OCI-LY3 (cell line): ENCODE measurements around the gene MAT1A.
"Not testable (repeated sequence)": the region's sequence is repeated elsewhere in the genome, so short reads cannot be mapped to it uniquely, and the experiment has no call there.

Experiments used
- H2AFZ ChIP-seq: fragments of 200-600, 300-600 bp; shearing (Covaris generic); 2 replicates; pipeline ENCODE4 v1.6.0; 2014; ENCODE audit warnings: antibody characterized with exemption, low read depth, low read length
- H3K27ac ChIP-seq: fragments of 200-600, 300-600 bp; sonication (generic); 2 replicates; pipeline ENCODE4 v1.5.1; 2014; ENCODE audit warnings: mild to moderate bottlenecking, low read length, moderate library complexity, mixed read lengths
- H3K27me3 ChIP-seq: fragments of 200-600, 300-600 bp; sonication (generic); 2 replicates; pipeline ENCODE4 v1.6.1; 2014; ENCODE audit warnings: low read depth, low read length, mixed read lengths
- H3K36me3 ChIP-seq: fragments of 200-600, 300-600 bp; sonication (generic); replicated peaks from 2 replicates; pipeline ENCODE3; 2014; ENCODE audit warnings: low read depth, low read length, mixed read lengths
- H3K4me1 ChIP-seq: fragments of 300-600, 200-600 bp; sonication (generic); 2 replicates; pipeline ENCODE4 v1.6.1; 2014; ENCODE audit warnings: low read length, mixed read lengths
- H3K4me2 ChIP-seq: fragments of 200-600, 300-600 bp; sonication (generic); 2 replicates; pipeline ENCODE4 v1.6.1; 2014; ENCODE audit warnings: low read length, mixed read lengths
- H3K4me3 ChIP-seq: fragments of 300-600, 200-600 bp; sonication (generic); 2 replicates; pipeline ENCODE4 v1.5.1; 2014; ENCODE audit warnings: antibody characterized with exemption, mild to moderate bottlenecking, low read length, moderate library complexity
- H3K79me2 ChIP-seq: fragments of 300-600, 200-600 bp; shearing (Covaris generic); 2 replicates; pipeline ENCODE4 v1.6.1; 2014; ENCODE audit warnings: mild to moderate bottlenecking, low read length, mixed read lengths
- H3K9ac ChIP-seq: fragments of 300-600, 200-600 bp; shearing (Covaris generic); 2 replicates; pipeline ENCODE4 v1.6.0; 2014; ENCODE audit warnings: mild to moderate bottlenecking, low read length, moderate library complexity
- H3K9me3 ChIP-seq: fragments of 200-600, 300-600 bp; shearing (Covaris generic); 2 replicates; pipeline ENCODE4 v1.6.1; 2014; ENCODE audit warnings: low read length, mixed read lengths; ENCODE audit not compliant: insufficient read depth
- H4K20me1 ChIP-seq: fragments of 200-600, 300-600 bp; sonication (generic); 2 replicates; pipeline ENCODE4 v1.6.1; 2016; ENCODE audit warnings: low read length, mixed read lengths; ENCODE audit not compliant: insufficient read depth
- EZH2phosphoT487 ChIP-seq: fragments of 200-600 bp; shearing (Covaris generic); IDR thresholded peaks from 2 replicates; pipeline ENCODE4 v1.6.1; 2018; ENCODE audit warnings: antibody characterized with exemption, mixed run types, low read depth
- TF ChIP-seq, protein P1 (sequence below): fragments of 200-600, 300-600 bp; sonication (generic); IDR thresholded peaks from 2 replicates; pipeline ENCODE4 v1.5.1; 2014; ENCODE audit warnings: antibody characterized with exemption, low read length, low read depth

MAT1A gene

DNA sequence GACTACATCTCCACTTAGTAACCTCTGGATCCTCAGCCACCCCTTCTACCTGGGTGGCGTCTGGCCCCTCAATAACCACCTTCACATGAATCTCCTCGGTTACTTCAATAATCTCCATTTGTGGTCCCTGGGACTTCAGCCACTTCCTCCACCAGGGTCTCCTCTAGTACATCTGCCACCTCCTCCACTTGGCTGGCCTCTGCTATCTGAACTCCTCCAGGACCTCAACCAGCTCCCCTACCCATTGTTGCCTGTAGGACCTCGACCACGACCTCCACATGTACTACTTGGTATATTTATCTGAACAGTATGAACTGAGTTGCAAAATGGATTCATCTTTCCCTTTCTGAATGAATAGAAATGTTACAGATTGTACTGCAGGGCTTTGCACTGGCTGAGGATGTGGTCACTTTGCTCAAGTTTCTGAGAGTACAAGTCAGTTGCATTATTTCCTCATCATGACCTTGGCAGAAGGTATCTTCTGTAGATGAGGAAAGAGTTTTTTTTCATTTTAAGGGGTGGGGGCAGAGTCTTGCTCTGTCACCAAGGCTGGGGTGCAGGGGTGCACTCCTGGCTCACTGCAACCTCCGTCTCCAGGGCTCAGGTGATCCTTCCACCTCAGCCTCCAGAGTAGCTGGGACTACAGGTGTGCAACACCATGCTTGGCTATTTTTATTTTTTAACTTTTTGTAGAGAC, 36.0 kb downstream of the MAT1A start:
- no peaks in the 10 kb centered on the region for H3K79me2 ChIP-seq
- no peaks in the 10 kb centered on the region for H3K36me3 ChIP-seq
- H3K27me3 ChIP-seq: no peaks in the 10 kb centered on the region
- H3K4me2 ChIP-seq: no peak overlapping the region
- no peaks in the 10 kb centered on the region for H3K9me3 ChIP-seq
- no peak overlapping the region for H3K4me3 ChIP-seq
- no peaks in the 10 kb centered on the region for H3K4me1 ChIP-seq
- no peak for TF ChIP-seq EZH2phosphoT487
- TF ChIP-seq, protein P1, sequence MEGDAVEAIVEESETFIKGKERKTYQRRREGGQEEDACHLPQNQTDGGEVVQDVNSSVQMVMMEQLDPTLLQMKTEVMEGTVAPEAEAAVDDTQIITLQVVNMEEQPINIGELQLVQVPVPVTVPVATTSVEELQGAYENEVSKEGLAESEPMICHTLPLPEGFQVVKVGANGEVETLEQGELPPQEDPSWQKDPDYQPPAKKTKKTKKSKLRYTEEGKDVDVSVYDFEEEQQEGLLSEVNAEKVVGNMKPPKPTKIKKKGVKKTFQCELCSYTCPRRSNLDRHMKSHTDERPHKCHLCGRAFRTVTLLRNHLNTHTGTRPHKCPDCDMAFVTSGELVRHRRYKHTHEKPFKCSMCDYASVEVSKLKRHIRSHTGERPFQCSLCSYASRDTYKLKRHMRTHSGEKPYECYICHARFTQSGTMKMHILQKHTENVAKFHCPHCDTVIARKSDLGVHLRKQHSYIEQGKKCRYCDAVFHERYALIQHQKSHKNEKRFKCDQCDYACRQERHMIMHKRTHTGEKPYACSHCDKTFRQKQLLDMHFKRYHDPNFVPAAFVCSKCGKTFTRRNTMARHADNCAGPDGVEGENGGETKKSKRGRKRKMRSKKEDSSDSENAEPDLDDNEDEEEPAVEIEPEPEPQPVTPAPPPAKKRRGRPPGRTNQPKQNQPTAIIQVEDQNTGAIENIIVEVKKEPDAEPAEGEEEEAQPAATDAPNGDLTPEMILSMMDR: no peak
- H4K20me1 ChIP-seq: no peaks in the 10 kb centered on the region
- H3K9ac ChIP-seq: no peak overlapping the region
- H2AFZ ChIP-seq: no peak overlapping the region
- no peak overlapping the region for H3K27ac ChIP-seq

DNA sequence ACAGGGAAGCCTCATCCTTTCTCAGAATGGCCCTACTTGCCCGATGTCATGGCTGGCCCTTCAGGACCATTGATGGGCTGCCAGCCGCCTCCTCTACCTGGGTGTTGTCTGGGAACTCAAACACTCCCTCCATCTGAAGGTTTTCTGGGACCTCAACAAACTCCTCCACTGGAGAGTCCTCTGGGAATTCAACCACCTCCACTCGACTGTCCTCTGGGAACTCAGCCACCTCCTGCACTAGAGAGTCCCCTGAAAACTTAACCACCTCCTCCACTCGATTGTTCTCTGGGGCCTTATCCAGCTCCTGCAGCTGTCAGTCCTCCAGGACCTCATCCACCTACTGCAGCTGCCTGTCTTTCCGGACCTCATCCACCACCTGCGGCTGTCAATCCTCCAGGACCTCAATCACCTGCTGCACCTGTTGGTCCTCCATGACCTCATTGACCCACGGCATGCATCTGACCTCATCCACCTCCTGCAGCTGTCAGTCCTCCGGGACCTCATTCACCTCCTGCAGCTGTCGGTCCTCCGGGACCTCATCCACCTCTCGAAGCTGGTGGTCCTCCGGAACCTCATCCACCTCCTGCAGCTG, 37.1 kb downstream of the MAT1A start:
- H3K36me3 ChIP-seq: no peaks in the 10 kb centered on the region
- H3K4me3 ChIP-seq: no peak overlapping the region
- H2AFZ ChIP-seq: no peak overlapping the region
- H3K27me3 ChIP-seq: no peaks in the 10 kb centered on the region
- H4K20me1 ChIP-seq: no peaks in the 10 kb centered on the region
- H3K79me2 ChIP-seq: no peaks in the 10 kb centered on the region
- no peak overlapping the region for H3K4me2 ChIP-seq
- no peak for TF ChIP-seq EZH2phosphoT487
- TF ChIP-seq, protein P1: no peak
- H3K9ac ChIP-seq: no peak overlapping the region
- no peaks in the 10 kb centered on the region for H3K9me3 ChIP-seq
- no peaks in the 10 kb centered on the region for H3K4me1 ChIP-seq
- no peak overlapping the region for H3K27ac ChIP-seq

DNA sequence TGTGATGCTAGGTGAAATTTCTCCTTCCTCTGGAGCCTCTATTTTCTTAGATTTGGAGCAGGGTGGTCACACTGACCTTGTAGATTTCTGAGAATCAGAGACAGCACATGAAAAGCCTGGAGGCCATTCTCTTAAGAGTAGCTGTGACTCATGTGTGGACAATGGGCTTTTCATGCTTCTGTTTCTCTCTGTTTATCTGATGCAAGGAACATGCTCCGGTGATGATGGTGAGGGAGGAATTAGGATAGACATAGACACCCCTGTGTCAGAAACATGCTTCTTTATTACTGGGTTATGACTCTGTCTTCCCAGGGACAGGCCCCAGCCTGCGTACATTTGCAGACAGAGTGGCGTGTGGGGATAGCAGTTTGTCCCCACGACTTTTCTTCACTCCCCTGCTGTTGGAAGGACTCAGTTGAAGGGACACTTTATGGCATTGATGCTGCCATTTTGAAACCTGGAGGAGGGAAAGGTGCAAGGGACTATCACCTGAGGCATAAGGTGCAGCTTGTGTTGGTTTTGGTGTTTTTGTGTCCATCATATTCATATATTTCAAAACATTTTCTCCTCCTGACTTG, 37.7 kb downstream of the MAT1A start:
- H3K9me3 ChIP-seq, H3K27me3 ChIP-seq, H4K20me1 ChIP-seq, H3K4me2 ChIP-seq, H3K27ac ChIP-seq, H3K4me3 ChIP-seq, H2AFZ ChIP-seq, H3K36me3 ChIP-seq, H3K4me1 ChIP-seq, H3K79me2 ChIP-seq, H3K9ac ChIP-seq: not testable (repeated sequence)

DNA sequence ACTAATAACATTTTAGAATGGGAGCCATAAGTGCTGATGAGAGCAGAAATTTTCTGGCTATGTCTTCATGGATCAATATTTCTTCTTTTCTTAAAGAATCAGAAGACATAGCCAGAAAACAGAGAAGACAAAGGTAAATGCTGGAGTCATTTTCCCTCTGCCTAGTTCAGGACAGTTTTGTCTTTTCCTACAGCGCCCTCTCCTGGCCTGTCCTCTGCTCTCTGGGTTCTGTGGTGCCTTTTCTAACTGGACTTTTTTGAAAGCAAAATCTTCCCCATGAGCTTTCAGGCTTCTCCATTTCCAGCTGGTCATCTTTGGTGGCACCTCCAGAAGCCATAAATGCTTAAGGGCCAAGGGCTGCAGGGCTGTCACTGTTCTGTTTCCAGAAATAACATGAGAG, 39.1 kb downstream of the MAT1A start:
- H3K4me1 ChIP-seq, H3K4me3 ChIP-seq, H2AFZ ChIP-seq, H3K4me2 ChIP-seq, H4K20me1 ChIP-seq, H3K27ac ChIP-seq, H3K9ac ChIP-seq, H3K79me2 ChIP-seq, H3K36me3 ChIP-seq, H3K9me3 ChIP-seq, H3K27me3 ChIP-seq: not testable (repeated sequence)

DNA sequence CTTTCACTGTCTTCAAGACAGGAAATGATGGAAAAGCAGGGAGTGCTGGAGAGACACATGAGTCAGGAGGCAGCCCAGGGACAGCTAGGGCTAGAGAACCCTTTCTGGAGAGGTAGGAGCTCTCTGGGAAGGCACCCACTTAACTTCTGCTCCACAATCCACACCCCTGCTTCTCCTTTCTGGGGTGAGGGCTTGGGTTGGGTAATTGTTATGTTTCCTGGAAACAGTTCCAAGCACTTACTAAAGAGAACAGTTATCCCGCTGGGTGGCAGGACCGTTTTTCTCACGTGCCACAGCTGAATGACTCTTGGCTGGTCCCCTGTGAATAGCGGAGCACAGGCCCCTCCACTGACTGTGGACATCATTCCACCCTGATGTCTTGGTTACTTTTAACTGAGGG, 39.6 kb downstream of the MAT1A start:
- not testable (repeated sequence) for H3K4me2 ChIP-seq, H3K27me3 ChIP-seq, H4K20me1 ChIP-seq

DNA sequence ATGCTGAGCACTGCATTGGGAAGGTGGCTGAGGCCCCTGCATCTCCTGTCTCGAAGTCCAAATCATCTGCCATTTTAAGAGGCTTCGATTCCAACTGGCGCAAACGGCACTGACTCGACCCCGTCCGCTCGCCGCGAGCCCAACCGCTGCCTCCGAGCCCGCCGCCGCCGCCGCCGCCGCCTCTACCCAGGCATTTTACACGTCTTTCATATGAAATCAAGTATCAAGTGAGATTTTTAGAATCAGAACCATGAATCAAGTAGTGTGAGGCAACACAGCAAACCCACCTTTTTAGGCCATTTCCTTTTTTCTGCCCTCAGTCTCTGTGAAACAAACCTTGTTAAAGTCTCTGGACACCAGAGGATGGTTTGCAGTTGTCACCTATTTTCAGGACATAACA, 41.8 kb downstream of the MAT1A start:
- not testable (repeated sequence) for H2AFZ ChIP-seq, H3K9ac ChIP-seq, H3K4me2 ChIP-seq, H3K4me1 ChIP-seq, H3K36me3 ChIP-seq, H3K9me3 ChIP-seq, H4K20me1 ChIP-seq, H3K79me2 ChIP-seq, H3K27me3 ChIP-seq, H3K4me3 ChIP-seq, H3K27ac ChIP-seq

More for the DNA sequence above, 39.6 kb downstream of the MAT1A start:
- not testable (repeated sequence) for H3K27ac ChIP-seq, H3K79me2 ChIP-seq, H3K9me3 ChIP-seq, H3K36me3 ChIP-seq, H3K4me1 ChIP-seq, H2AFZ ChIP-seq, H3K4me3 ChIP-seq, H3K9ac ChIP-seq

DNA sequence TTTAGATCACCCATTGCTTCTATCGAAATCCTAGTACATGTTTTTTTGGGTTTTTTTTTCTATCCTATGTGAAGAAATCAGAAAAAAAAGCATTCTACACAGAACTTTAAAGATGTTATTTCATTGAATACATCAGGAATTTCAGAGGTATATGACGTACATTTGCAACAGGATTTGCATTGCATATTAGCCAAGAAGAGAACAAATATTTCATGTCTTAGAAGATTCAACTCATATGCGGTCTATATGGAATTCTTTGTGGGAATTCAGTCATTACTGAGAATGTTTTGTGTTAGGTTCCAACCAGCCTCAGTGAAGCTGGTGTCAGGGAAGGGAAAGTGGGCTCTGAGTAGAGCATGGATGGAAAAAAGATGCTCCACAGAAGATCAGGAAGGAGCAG, 45.1 kb downstream of the MAT1A start:
- not testable (repeated sequence) for H3K4me3 ChIP-seq, H3K4me1 ChIP-seq, H3K4me2 ChIP-seq, H4K20me1 ChIP-seq, H3K79me2 ChIP-seq, H3K9ac ChIP-seq, H3K27me3 ChIP-seq, H3K9me3 ChIP-seq, H2AFZ ChIP-seq, H3K27ac ChIP-seq, H3K36me3 ChIP-seq

DNA sequence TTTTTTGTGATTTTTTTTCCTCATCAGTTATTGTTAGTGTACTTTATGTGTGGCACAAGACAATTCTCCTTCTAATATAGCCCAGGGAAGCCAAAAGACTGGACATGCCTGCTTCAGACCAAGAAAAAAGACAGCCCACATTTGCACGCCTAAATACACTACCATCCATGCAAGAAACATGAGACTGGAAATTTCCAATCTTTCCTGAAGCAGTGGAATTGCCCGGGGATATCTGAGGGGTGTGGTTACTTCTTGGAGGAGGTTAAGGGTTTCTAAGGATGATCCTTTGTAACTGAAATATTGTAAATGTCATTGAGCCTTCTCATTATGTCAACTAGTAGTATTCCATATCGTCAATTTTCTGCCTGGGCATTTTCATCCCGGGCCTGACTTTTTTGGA, 47.1 kb downstream of the MAT1A start:
- H3K27ac ChIP-seq, H3K9me3 ChIP-seq, H3K4me3 ChIP-seq, H3K4me1 ChIP-seq, H4K20me1 ChIP-seq, H2AFZ ChIP-seq, H3K36me3 ChIP-seq, H3K79me2 ChIP-seq, H3K4me2 ChIP-seq, H3K27me3 ChIP-seq, H3K9ac ChIP-seq: not testable (repeated sequence)
